Neutrophil (primary cell): ENCODE data around the gene EPHA8.

ENCODE experiments used
- H3K27ac ChIP-seq: fragments of 200-600 bp; sonication (generic); 2 replicates; pipeline ENCODE4 v1.5.1; 2016; ENCODE audit warnings: mild to moderate bottlenecking, moderate library complexity
- H3K27me3 ChIP-seq: fragments of 200-600 bp; sonication (generic); 2 replicates; pipeline ENCODE4 v1.6.0; 2016; ENCODE audit warnings: mild to moderate bottlenecking
- H3K36me3 ChIP-seq: fragments of 200-600 bp; sonication (generic); 2 replicates; pipeline ENCODE4 v1.5.1; 2017
- H3K4me1 ChIP-seq, 2 experiments: fragments of 200-600 bp in 1 of 2; sonication (generic) in 1 of 2; 1 replicate in 1 of 2; 2 replicates in 1 of 2; pipeline versions ENCODE4 v1.5.1 to v1.6.1; 2013 to 2016; ENCODE audit warnings: low read depth in 1 of 2, low read length in 1 of 2, mild to moderate bottlenecking in 1 of 2, moderate library complexity in 1 of 2; ENCODE audit not compliant: control insufficient read depth in 1 of 2, insufficient read depth in 1 of 2
- H3K4me3 ChIP-seq, 2 experiments: fragments of 200-600 bp in 1 of 2; sonication (generic) in 1 of 2; 1 replicate in 1 of 2; 2 replicates in 1 of 2; pipeline ENCODE4 v1.5.1; 2013 to 2016; ENCODE audit warnings: low read depth in 1 of 2, low read length in 1 of 2, mild to moderate bottlenecking in 1 of 2, moderate library complexity in 1 of 2
- H3K9me3 ChIP-seq: fragments of 200-600 bp; sonication (generic); 2 replicates; pipeline ENCODE4 v1.5.1; 2016
- TF ChIP-seq, protein P1 (sequence below): fragments of 200-600 bp; sonication (generic); IDR thresholded peaks from 2 replicates; pipeline ENCODE4 v1.5.1; 2016; ENCODE audit warnings: antibody characterized with exemption

EPHA8 gene

DNA sequence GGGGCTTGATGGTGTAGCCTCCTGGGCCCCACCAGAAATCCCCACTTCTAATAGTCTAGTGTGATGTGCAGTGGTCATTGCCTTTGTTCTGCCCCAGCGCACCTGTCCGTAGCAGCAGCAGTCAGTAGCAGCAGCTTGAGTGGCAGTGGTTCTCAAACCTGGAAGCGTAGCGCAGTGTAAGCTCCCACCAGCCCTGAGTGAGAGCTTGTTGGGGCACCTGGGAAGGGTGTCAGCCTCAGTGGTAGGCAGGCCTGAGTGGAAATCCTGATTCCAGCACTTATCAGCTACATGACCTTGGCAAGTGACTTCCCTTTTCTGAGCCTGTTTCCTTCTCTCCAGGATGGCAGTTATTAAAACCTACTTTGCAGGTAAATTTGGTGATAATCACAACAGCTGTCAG, 41.6 kb upstream of the EPHA8 start:
- Histone ChIP-seq H3K36me3 (peaks cover 94% of the 10 kb centered on the region), H3K27ac (no peak overlapping the region)
- TF ChIP-seq, protein P1, sequence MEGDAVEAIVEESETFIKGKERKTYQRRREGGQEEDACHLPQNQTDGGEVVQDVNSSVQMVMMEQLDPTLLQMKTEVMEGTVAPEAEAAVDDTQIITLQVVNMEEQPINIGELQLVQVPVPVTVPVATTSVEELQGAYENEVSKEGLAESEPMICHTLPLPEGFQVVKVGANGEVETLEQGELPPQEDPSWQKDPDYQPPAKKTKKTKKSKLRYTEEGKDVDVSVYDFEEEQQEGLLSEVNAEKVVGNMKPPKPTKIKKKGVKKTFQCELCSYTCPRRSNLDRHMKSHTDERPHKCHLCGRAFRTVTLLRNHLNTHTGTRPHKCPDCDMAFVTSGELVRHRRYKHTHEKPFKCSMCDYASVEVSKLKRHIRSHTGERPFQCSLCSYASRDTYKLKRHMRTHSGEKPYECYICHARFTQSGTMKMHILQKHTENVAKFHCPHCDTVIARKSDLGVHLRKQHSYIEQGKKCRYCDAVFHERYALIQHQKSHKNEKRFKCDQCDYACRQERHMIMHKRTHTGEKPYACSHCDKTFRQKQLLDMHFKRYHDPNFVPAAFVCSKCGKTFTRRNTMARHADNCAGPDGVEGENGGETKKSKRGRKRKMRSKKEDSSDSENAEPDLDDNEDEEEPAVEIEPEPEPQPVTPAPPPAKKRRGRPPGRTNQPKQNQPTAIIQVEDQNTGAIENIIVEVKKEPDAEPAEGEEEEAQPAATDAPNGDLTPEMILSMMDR: no peak

DNA sequence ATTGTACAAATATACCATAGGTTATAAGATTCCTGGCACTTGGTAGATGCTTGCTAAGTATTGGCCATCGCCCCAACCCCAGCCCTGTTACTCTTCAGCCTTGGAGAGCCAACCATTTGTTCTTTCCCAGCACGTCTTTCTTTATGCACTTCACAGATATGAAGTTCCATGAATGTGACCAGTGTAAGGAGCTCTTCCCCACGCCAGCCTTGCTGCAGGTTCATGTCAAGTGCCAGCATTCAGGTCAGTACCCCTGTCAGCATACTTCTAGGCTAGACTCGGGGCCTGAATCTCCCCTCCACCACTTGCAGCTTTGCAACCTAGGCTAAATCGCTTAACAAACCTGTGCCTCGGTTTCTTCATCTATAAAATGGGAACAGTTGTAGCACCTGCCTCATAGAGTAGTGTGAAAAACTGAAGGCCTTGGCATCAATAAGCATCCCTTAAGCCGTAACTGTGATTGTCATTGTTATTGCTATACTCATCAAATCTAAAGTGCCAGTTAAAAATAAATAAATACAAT, 41.0 kb upstream of the EPHA8 start:
- H3K9me3 ChIP-seq: no peaks in the 10 kb centered on the region
- peaks cover 94% of the 10 kb centered on the region for H3K36me3 ChIP-seq
- no peaks in the 10 kb centered on the region for H3K27me3 ChIP-seq

More for the DNA sequence above, 41.6 kb upstream of the EPHA8 start:
- H3K4me1 ChIP-seq: no peaks in the 10 kb centered on the region
- H3K4me3 ChIP-seq: no peak overlapping the region
- no peaks in the 10 kb centered on the region for H3K27me3 ChIP-seq
- no peaks in the 10 kb centered on the region for H3K9me3 ChIP-seq

DNA sequence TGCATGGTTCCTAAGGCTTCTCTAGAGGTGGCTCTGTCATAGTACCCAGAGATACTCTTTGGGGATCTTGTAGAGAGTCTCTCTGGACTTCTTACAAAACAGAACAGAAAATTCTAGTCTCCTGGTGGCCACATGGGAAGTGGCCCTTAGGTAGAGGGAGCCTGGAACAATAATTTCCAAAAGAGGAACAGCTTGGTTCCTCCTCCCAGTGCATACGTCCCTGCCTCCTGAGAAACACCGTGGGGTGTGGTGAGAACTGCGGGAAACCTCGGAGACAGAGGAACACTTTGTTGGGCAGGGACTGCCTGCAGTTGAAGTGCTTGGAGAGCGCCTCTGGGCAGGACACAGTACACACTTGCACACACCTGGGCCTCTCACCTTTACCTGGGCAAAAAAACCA, 38.8 kb upstream of the EPHA8 start:
- TF ChIP-seq, protein P1: no peak
- peaks cover 92% of the 10 kb centered on the region for H3K36me3 ChIP-seq
- H3K4me1 ChIP-seq: no peaks in the 10 kb centered on the region
- H3K27me3 ChIP-seq: no peaks in the 10 kb centered on the region
- no peak overlapping the region for H3K4me3 ChIP-seq
- H3K27ac ChIP-seq: no peak overlapping the region
- H3K9me3 ChIP-seq: no peaks in the 10 kb centered on the region

More for the DNA sequence above, 41.0 kb upstream of the EPHA8 start:
- Histone ChIP-seq H3K4me1 (no peaks in the 10 kb centered on the region), H3K27ac (no peak overlapping the region), H3K4me3 (no peak overlapping the region)
- TF ChIP-seq, protein P1: no peak

DNA sequence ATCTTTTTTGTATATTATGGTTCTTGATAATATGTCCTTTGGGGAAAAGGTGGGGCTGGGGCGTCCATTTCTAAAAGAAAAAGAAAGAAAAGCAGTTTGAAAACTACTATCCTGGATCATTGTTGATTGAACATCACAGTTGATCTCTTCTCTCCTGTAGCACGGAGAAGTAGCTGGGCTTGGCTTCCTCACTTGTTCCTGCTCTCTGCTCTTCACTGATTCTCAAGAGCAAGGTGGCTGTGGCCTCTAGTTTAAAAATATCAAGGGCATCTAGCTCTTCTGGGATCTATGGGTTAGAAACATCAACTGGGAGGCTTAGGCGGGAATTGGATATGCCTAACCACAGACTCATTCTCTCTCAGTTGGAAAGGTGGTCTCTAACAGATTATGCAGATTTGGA, 38.1 kb upstream of the EPHA8 start:
- H3K4me1 ChIP-seq: no peaks in the 10 kb centered on the region
- H3K4me3 ChIP-seq: no peak overlapping the region
- H3K27ac ChIP-seq: no peak overlapping the region
- no peaks in the 10 kb centered on the region for H3K27me3 ChIP-seq
- TF ChIP-seq, protein P1: no peak
- H3K36me3 ChIP-seq: peaks cover 89% of the 10 kb centered on the region
- no peaks in the 10 kb centered on the region for H3K9me3 ChIP-seq

DNA sequence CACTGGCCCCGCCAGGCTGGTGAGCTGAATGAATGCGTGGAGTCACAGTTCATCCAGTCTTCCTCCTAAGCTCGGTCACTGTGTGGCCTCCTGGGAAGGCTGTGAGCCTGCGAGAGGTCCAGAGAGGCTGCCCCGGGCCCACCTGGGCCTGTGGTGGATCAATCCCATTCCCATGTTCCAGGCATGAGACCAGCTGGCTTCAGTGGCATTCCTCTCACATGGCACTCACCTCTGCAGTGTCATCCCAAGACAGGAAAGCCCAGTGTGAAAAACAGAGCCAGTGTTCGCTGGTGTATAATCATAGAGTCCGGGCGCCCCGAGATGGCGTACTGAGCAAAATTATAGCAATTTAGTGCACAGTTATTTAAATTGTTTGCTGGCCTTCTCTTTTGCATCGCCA, 37.6 kb upstream of the EPHA8 start:
- Histone ChIP-seq H3K9me3 (no peaks in the 10 kb centered on the region), H3K27me3 (no peaks in the 10 kb centered on the region), H3K4me1 (no peaks in the 10 kb centered on the region), H3K27ac (no peak overlapping the region), H3K36me3 (peaks cover 85% of the 10 kb centered on the region), H3K4me3 (no peak overlapping the region)
- TF ChIP-seq, protein P1: no peak

DNA sequence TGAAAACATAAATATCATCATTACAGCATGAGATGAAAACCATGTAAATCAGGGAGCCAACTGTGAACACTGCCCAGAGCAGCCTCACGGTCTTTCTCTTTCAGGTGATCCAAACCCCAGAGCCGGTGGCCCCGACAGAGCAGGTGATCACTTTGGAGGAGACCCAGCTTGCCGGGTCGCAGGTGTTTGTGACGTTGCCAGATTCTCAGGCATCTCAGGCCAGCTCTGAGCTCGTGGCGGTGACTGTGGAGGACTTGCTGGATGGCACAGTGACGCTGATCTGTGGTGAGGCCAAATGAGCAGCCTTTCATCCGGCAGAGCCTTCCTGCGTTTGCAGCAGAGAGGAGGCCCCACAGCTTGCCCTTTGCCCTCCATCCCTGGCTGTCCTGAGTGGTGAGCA, 37.2 kb upstream of the EPHA8 start:
- peaks cover 80% of the 10 kb centered on the region for H3K36me3 ChIP-seq
- no peaks in the 10 kb centered on the region for H3K4me1 ChIP-seq
- H3K4me3 ChIP-seq: no peak overlapping the region
- no peaks in the 10 kb centered on the region for H3K27me3 ChIP-seq
- TF ChIP-seq, protein P1: no peak
- no peak overlapping the region for H3K27ac ChIP-seq
- H3K9me3 ChIP-seq: no peaks in the 10 kb centered on the region
